ENCODE data around the gene FBN2.

The FBN2 gene

DNA sequence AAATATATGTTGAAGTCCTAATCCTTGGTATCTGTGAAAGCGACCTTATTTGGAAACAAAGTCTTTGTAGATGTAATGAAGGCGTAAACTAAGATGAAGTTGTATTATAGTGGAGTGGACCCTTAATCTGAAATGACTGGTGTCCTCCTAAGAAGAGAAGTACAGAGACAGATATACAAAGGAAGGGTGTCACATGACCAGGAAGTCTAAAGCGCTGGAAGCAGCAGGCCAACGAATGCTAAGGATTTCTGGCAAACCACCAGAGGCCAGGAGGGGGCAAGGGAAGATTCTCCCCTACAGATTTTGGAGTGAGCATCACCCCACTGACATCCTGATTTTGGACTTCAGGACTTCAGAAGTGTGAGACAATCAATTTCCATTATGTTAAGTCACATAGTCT is 292.1 kb downstream of the FBN2 start:
- DNase-seq (ENCODE audit: low read depth) = no peak
- no peak overlapping the region for H3K4me3 ChIP-seq (replicated peaks; ENCODE audit: low read depth, low read length)
- TF ChIP-seq, protein P1, sequence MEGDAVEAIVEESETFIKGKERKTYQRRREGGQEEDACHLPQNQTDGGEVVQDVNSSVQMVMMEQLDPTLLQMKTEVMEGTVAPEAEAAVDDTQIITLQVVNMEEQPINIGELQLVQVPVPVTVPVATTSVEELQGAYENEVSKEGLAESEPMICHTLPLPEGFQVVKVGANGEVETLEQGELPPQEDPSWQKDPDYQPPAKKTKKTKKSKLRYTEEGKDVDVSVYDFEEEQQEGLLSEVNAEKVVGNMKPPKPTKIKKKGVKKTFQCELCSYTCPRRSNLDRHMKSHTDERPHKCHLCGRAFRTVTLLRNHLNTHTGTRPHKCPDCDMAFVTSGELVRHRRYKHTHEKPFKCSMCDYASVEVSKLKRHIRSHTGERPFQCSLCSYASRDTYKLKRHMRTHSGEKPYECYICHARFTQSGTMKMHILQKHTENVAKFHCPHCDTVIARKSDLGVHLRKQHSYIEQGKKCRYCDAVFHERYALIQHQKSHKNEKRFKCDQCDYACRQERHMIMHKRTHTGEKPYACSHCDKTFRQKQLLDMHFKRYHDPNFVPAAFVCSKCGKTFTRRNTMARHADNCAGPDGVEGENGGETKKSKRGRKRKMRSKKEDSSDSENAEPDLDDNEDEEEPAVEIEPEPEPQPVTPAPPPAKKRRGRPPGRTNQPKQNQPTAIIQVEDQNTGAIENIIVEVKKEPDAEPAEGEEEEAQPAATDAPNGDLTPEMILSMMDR (IDR thresholded peaks at IDR 0.05; ENCODE audit: low read length, missing control alignments) = no peak

DNA sequence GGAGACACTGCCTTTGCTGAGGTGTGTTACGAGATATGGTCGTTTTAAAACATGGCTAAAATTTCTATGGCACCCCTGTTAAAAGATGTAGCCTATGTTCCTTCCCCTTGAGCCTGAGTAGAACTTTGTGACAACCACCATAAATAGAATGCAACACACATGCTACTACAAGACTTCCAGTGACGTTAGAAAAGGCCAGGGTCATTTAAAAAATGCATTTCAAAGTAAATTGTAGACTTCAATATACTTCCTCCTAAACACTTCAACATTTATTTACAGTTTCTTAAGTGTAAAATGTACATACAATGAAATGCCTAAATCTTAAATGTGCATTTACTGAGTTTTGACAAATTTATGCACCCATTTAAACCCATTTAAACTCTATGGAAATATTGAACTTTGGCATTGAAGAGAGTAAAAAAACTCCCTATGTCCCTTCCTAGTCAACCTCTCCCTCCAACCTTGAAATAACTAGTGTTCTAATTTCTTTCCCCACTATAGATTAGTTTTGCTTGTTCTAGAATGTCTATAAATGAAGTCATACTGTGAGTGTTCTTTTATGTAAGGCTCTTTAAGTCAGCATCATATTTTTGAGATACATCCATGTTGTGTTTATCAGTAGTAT is 294.0 kb downstream of the FBN2 start:
- TF ChIP-seq, protein P1 (IDR thresholded peaks at IDR 0.05; ENCODE audit: low read length, missing control alignments) = no peak
- no peak for DNase-seq (ENCODE audit: low read depth)
- no peak overlapping the region for H3K4me3 ChIP-seq (replicated peaks; ENCODE audit: low read depth, low read length)

DNA sequence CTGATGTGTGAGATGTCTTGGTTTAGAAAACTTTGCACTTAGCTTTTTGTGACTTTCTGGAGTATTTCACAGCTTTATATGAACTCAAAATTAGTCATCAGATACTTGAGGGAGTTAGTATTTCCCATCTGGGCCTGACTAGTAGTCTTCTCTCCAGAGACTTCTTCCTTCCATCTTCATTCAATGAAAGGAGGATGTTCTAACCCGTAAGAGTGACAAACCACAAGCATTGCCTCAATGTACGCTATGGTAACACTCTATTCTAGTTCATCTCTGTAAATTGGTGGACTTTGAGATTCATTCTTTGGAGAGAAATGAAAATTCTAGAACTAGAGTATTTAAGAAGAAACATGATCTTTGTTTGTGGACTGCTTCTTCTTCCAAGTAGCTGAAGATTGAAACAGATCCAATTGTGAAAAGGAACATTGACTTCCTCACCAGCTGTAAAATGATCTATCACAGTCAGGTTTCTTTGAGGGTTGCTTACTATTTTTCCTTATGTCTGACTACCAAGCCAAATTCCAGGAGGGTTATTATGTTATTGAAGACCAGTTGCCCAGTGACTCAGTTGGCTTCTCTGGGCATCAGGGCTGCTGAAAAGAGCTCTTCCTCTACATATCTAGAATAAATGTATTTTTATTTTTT is 296.9 kb downstream of the FBN2 start:
- no peak for DNase-seq (ENCODE audit: low read depth)
- TF ChIP-seq, protein P1 (IDR thresholded peaks at IDR 0.05; ENCODE audit: low read length, missing control alignments) = no peak
- no peak overlapping the region for H3K4me3 ChIP-seq (replicated peaks; ENCODE audit: low read depth, low read length)

DNA sequence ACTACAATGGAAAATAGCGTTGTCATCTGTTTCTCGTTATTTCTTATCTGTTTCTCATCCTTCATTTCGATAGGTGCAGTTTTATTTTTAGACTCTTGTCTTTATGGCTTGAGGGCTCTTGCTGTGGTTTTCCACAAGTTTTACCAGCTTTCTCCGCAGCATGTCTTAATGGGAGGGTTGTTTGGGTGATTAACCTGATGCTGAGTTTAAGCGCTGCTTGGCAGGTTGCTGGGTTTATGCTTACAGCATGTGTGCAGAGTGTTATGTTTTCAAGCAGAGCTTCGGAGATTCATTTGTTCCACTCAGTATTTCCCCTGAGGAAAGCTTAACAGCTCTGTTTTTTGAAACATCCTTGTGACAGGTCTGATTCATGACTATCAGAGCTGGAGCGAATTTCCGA is 300.5 kb downstream of the FBN2 start:
- TF ChIP-seq, protein P1 (IDR thresholded peaks at IDR 0.05; ENCODE audit: low read length, missing control alignments) = no peak
- no peak overlapping the region for H3K4me3 ChIP-seq (replicated peaks; ENCODE audit: low read depth, low read length)
- DNase-seq (ENCODE audit: low read depth) = no peak

DNA sequence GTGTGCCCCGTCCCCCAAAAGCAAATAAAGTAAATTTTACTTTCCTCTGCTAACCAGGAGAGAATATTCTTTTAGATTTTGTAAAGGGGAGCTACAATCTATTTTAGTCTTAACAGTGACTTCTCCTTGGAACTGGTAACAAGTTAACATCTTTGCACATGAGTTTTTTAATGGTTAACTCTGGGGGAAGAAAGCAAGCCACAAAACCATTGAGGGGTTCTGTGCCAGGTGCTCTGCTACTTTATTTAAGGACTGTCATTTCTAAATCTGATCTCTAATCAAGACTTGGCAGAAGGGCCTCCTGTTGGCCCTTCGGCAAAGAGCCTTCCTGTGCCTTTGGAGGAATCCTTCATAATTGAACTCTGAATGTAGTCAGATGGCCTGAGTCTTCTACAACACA is 301.0 kb downstream of the FBN2 start:
- no peak for DNase-seq (ENCODE audit: low read depth)
- no peak overlapping the region for H3K4me3 ChIP-seq (replicated peaks; ENCODE audit: low read depth, low read length)
- TF ChIP-seq, protein P1 (IDR thresholded peaks at IDR 0.05; ENCODE audit: low read length, missing control alignments) = no peak

DNA sequence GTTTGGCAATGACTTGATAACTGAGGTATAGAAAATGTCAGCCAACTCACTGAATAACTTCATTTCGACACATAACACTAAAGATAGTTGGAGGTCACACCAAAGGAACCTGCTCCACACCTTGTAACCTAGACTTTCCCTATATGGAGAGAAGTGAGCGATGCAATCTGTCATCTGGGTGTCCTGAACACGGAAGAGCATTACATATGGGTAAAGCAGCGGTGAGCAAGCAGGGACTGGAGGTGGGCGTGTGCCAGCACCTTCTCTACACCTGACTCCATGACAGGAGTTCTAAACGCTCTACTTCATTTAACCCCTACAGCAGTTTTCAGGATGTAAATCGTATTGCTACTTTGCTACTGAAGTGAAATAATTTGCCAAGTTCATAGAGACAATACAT is 301.7 kb downstream of the FBN2 start:
- TF ChIP-seq, protein P1 (IDR thresholded peaks at IDR 0.05; ENCODE audit: low read length, missing control alignments) = no peak
- no peak for DNase-seq (ENCODE audit: low read depth)
- no peak overlapping the region for H3K4me3 ChIP-seq (replicated peaks; ENCODE audit: low read depth, low read length)
